Neural progenitor cell (in vitro differentiated cells): ENCODE results near the gene HLA-E.

Experiments used
- EZH2 ChIP-seq: fragments of 200-600 bp; sonication (generic); IDR thresholded peaks from 2 replicates; pipeline ENCODE4 v1.6.1; 2017; ENCODE audit warnings: antibody characterized with exemption, mild to moderate bottlenecking, moderate library complexity
- EZH2phosphoT487 ChIP-seq: fragments of 200-600 bp; sonication (generic); IDR thresholded peaks from 2 replicates; pipeline ENCODE4 v1.6.1; 2017; ENCODE audit warnings: antibody characterized with exemption
- TF ChIP-seq, protein P1 (sequence below): fragments of 200-600 bp; sonication (generic); IDR thresholded peaks from 2 replicates; pipeline ENCODE4 v1.5.1; 2017; ENCODE audit warnings: antibody characterized with exemption, mild to moderate bottlenecking

DNA sequence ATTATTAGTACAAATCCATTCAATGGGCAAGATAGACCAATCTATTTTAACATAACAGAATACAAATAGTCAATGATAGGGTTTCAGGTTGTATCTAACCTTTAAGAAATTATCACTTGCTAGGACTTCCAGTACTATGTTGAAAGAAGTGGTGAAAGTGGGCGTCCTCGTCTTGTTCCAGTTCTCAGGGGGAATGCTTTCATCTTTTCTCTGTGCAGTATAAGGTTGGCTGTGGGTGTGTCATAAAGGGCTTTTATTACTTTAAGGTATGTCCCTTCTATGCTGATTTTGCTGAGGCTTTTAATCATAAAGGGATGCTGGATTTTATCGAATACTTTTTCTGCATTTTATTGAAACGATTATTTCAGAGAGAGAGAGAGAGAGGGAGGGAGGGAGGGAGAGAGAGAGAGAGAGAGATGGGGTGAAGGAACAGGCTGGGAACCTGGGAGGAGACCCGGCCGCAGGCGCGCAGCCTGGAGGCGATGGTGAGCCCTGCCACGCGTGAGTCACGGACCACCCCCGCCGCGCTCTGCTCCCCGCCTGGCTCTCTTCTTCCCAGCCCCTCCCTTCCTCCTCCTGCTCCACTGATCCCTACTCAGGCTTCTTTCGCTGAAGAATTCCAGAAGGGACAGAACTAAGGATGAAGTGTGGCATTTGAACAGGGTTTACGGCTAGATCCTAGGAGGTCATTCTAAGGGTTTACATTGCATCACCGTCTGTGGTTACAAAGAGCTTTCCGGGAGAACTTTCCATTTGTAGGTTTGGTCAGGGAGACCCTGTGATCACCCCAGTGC lies 45.5 kb upstream of the HLA-E start:
- TF ChIP-seq EZH2 = no peak
- TF ChIP-seq, protein P1, sequence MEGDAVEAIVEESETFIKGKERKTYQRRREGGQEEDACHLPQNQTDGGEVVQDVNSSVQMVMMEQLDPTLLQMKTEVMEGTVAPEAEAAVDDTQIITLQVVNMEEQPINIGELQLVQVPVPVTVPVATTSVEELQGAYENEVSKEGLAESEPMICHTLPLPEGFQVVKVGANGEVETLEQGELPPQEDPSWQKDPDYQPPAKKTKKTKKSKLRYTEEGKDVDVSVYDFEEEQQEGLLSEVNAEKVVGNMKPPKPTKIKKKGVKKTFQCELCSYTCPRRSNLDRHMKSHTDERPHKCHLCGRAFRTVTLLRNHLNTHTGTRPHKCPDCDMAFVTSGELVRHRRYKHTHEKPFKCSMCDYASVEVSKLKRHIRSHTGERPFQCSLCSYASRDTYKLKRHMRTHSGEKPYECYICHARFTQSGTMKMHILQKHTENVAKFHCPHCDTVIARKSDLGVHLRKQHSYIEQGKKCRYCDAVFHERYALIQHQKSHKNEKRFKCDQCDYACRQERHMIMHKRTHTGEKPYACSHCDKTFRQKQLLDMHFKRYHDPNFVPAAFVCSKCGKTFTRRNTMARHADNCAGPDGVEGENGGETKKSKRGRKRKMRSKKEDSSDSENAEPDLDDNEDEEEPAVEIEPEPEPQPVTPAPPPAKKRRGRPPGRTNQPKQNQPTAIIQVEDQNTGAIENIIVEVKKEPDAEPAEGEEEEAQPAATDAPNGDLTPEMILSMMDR = no peak
- no peak for TF ChIP-seq EZH2phosphoT487
